GM18868 (cell line): Measurements from ENCODE around the gene TPP1.

Experiments
- ATAC-seq: cut with Tn5 transposase; IDR thresholded peaks from one replicate; pipeline ENCODE4 v1.9.1; 2021; ENCODE audit warnings: mild to moderate bottlenecking, moderate library complexity; ENCODE audit not compliant: unreplicated experiment

TPP1 gene

GRCh38 chr11:6629573-6629891 is 10.3 kb upstream of the TPP1 start:
- no peak for ATAC-seq

GRCh38 chr11:6628526-6628925 is 9.3 kb upstream of the TPP1 start:
- no peak for ATAC-seq

- peak; percentile 89 for ATAC-seq
Measured at GRCh38 chr11:6627762-6628241, 8.6 kb upstream of the TPP1 start.

GRCh38 chr11:6626971-6627761 is 7.9 kb upstream of the TPP1 start:
- ATAC-seq: no peak

GRCh38 chr11:6625832-6626420 is 6.7 kb upstream of the TPP1 start:
- no peak for ATAC-seq

GRCh38 chr11:6625156-6625831 is 6.1 kb upstream of the TPP1 start:
- no peak for ATAC-seq

GRCh38 chr11:6623391-6624363 is 4.5 kb upstream of the TPP1 start:
- no peak for ATAC-seq

- ATAC-seq: no peak
Measured at GRCh38 chr11:6622261-6623171, 3.3 kb upstream of the TPP1 start.

GRCh38 chr11:6621711-6622211 is 2.5 kb upstream of the TPP1 start:
- ATAC-seq: no peak

GRCh38 chr11:6620636-6621035 is 1.4 kb upstream of the TPP1 start:
- no peak for ATAC-seq

GRCh38 chr11:6618117-6619003 is 862 bp downstream of the TPP1 start:
- ATAC-seq: no peak

- ATAC-seq: no peak
Measured at GRCh38 chr11:6617315-6617781, 1.9 kb downstream of the TPP1 start.

- ATAC-seq: no peak
Measured at GRCh38 chr11:6616596-6617250, 2.5 kb downstream of the TPP1 start.

GRCh38 chr11:6615882-6616585 is 3.2 kb downstream of the TPP1 start:
- ATAC-seq: no peak

- no peak for ATAC-seq
Measured at GRCh38 chr11:6615046-6615445, 4.2 kb downstream of the TPP1 start.

- ATAC-seq: no peak
Measured at GRCh38 chr11:6614446-6614845, 4.8 kb downstream of the TPP1 start.

- ATAC-seq: no peak
Measured at GRCh38 chr11:6613496-6613895, 5.7 kb downstream of the TPP1 start.
